ENCODE data around the gene CSNK2A1. TPM values are rescaled to one million over a fixed set of nuclear protein-coding genes. Genes with fewer than 3 reads are reported as not detected.

Gene CSNK2A1
- total and polyA plus RNA-seq, 11 donors = 30.3 to 136 (median 119) TPM

DNA sequence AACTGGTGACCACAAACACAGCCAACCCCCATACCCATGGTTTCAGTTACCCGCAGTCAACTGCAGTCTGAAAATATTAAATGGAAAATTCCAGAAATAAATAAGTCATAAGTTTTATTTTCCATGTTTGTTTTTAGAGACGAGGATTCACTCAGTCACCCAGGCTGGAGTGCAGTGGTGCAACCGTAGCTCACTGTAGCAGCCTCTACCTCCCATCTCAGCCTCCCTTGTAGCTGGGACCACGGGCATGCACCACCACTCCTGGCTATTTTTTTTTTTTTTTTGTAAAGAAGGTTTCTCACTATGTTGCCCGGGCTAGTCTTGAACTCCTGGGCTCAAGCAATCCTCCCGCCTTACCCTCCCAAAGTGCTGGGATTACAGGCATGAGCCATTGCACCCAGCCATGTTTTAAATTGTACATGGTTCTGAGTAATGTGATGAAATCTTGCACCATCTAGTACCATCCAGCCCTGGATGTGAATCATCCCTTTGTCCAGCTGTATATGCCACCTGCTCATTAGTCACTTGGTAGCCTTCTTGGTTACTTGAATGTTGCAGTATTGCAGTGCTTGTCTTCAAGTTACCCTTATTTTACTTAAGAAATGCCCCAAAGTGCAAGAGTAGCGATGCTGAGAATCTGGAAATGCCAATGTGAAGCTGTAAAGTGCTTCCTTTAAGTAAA lies 14.5 kb downstream of the CSNK2A1 start:
- H3K9me3 ChIP-seq = peaks cover 0 to 24% (median 9%) of the 10 kb centered on the region in 12 donors
- no peak overlapping the region for H3K4me3 ChIP-seq
- WGBS, 4 donors = 96 to 98% (median 97%) methylated on average over 7 of the region's 7 CpGs
- H3K36me3 ChIP-seq = peaks cover 0 to 38% (median 25%) of the 10 kb centered on the region in 9 donors
- H3K27me3 ChIP-seq = no peaks in the 10 kb centered on the region
- TF ChIP-seq, protein P1, sequence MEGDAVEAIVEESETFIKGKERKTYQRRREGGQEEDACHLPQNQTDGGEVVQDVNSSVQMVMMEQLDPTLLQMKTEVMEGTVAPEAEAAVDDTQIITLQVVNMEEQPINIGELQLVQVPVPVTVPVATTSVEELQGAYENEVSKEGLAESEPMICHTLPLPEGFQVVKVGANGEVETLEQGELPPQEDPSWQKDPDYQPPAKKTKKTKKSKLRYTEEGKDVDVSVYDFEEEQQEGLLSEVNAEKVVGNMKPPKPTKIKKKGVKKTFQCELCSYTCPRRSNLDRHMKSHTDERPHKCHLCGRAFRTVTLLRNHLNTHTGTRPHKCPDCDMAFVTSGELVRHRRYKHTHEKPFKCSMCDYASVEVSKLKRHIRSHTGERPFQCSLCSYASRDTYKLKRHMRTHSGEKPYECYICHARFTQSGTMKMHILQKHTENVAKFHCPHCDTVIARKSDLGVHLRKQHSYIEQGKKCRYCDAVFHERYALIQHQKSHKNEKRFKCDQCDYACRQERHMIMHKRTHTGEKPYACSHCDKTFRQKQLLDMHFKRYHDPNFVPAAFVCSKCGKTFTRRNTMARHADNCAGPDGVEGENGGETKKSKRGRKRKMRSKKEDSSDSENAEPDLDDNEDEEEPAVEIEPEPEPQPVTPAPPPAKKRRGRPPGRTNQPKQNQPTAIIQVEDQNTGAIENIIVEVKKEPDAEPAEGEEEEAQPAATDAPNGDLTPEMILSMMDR (IDR thresholded peaks at IDR 0.05) = no peak
- no peak for TF ChIP-seq POLR2A (IDR thresholded peaks at IDR 0.05)
- intact Hi-C loops (cut with DNase I) = no loop called here
- ATAC-seq (peak in 1 of 4 donors; percentile 24), DNase-seq (no peak)
- peaks cover 0 to 44% (median 27%) of the 10 kb centered on the region in 12 donors for H3K4me1 ChIP-seq
- H3K27ac ChIP-seq = no peak overlapping the region

DNA sequence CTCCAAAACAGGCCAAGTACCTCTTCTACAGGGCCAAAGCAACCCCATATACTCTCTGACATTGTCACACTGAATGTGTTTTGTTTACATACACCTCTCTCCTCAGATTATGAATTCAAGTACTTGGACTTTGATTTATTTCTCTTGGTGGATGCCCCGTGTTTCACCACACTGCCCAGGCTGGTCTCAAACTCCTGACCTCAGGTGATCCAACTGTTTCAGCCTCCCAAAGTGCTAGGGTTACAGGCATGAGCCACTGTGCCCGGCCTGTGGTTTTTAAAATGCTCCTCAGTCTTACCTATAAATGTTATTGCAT lies 16.1 kb downstream of the CSNK2A1 start:
- H3K4me1 ChIP-seq = peaks cover 0 to 30% (median 17%) of the 10 kb centered on the region in 12 donors
- no peak for ATAC-seq
- TF ChIP-seq, protein P1 (IDR thresholded peaks at IDR 0.05) = no peak
- TF ChIP-seq POLR2A (IDR thresholded peaks at IDR 0.05) = no peak
- intact Hi-C loops (cut with DNase I) = no loop called here
- peaks cover 0 to 24% (median 9%) of the 10 kb centered on the region in 12 donors for H3K9me3 ChIP-seq
- H3K4me3 ChIP-seq = no peak overlapping the region
- no peaks in the 10 kb centered on the region for H3K27me3 ChIP-seq
- no peak overlapping the region for H3K27ac ChIP-seq
- DNase-seq = no peak
- WGBS, 4 donors = 94 to 100% (median 96%) methylated on average over 2 of the region's 2 CpGs
- peaks cover 0 to 52% (median 41%) of the 10 kb centered on the region in 9 donors for H3K36me3 ChIP-seq

DNA sequence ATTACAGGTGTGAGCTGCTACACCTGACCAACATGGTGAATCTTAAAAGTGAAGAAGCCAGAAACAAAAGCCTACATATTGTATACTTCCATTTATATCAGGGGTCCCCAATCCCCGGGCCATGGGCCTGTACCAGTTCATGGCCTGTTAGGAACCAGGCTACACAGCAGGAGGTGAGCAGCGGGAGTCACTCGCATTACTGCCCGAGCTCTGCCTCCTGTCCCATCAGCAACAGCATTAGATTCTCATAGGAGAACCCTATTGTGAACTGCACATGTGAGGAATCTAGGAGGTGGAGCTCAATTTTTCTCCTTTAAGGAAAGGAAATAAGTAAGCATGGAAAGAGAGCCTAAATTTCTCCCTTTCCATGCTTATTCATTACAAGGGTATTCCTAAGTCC lies 21.7 kb downstream of the CSNK2A1 start:
- peaks cover 0 to 39% (median 15%) of the 10 kb centered on the region in 12 donors for H3K9me3 ChIP-seq
- no peak for ATAC-seq
- WGBS, 4 donors = 95 to 99% (median 98%) methylated on average over 4 of the region's 4 CpGs

DNA sequence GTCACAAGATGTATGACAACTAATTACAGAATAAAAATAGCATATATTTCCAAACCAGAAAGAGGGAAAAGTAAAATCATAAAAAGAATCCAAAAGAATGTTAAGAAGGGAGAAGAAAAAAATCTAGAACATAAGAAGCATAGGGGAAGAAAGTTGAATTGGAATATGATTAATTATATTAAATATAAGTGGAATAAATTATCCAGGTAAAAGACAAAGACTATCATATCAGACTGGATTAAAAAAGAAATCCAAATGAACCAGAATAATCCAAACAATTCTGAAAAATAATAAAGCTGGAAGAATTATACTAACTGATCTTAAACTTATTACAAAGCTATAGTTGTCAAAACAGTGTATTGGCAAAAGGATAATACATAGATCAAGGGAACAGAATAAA lies 23.6 kb downstream of the CSNK2A1 start:
- TF ChIP-seq, protein P1 (IDR thresholded peaks at IDR 0.05) = no peak
- TF ChIP-seq POLR2A (IDR thresholded peaks at IDR 0.05) = no peak
- Histone ChIP-seq H3K27ac (no peak overlapping the region), H3K27me3 (no peaks in the 10 kb centered on the region), H3K36me3 (peaks cover 0 to 54% (median 29%) of the 10 kb centered on the region in 9 donors), H3K9me3 (peaks cover 0 to 28% (median 14%) of the 10 kb centered on the region in 12 donors), H3K4me3 (no peak overlapping the region), H3K4me1 (peaks cover 0 to 21% (median 4%) of the 10 kb centered on the region in 12 donors)
- no peak for DNase-seq
- intact Hi-C loops (cut with DNase I) = no loop called here
- no peak for ATAC-seq

More for the DNA sequence above, 21.7 kb downstream of the CSNK2A1 start:
- Histone ChIP-seq H3K4me1 (peaks cover 0 to 12% (median 0%) of the 10 kb centered on the region in 12 donors), H3K27me3 (no peaks in the 10 kb centered on the region), H3K36me3 (peaks cover 0 to 66% (median 41%) of the 10 kb centered on the region in 9 donors), H3K27ac (no peak overlapping the region), H3K4me3 (no peak overlapping the region)
- TF ChIP-seq, protein P1 (IDR thresholded peaks at IDR 0.05) = no peak
- intact Hi-C loops (cut with DNase I) = no loop called here
- DNase-seq = no peak
